Naive thymus-derived CD4-positive, alpha-beta T cell (primary cell): Measurements from ENCODE around the gene MALL. TPM values are rescaled to one million over a fixed set of nuclear protein-coding genes. Genes with fewer than 3 reads are reported as not detected.

Source experiments
- ATAC-seq: fragments of 150-1000 bp; cut with Tn5 transposase; 2 replicates; pipeline ENCODE4 v1.10.0; 2021; ENCODE audit warnings: mild to moderate bottlenecking, moderate library complexity
- CTCF ChIA-PET: fragments of 350-600 bp; sonication (Branson Sonifier 250); formaldehyde crosslinking; loops from one replicate; lab custom pipeline; 2021; ENCODE audit warnings: antibody characterized with exemption; lab: Charles Lee
- POLR2A ChIA-PET: fragments of 350-600 bp; sonication (Branson Sonifier 250); formaldehyde crosslinking; loops from one replicate; lab custom pipeline; 2021; ENCODE audit warnings: antibody characterized with exemption, inconsistent platforms; lab: Charles Lee
- DNase-seq, 9 donors: peaks; one replicate each; pipeline versions ENCODE4 v3.0.0 to v3.0.0-alpha.2; 2020 to 2022; ENCODE audit warnings: mixed read lengths in 1 of 9
- H3K27ac ChIP-seq: one replicate; pipeline ENCODE4 v1.7.0; 2013; ENCODE audit warnings: mild to moderate bottlenecking, low read depth, low read length, moderate library complexity
- H3K27me3 ChIP-seq, 2 donors: one replicate each; pipeline ENCODE4 v1.7.0; 2013; ENCODE audit warnings: low read length in 2 of 2, mild to moderate bottlenecking in 2 of 2, moderate library complexity in 2 of 2; ENCODE audit not compliant: control insufficient read depth in 2 of 2, insufficient read depth in 2 of 2
- H3K36me3 ChIP-seq, 3 experiments: 1 replicate in 2 of 3; 2 replicates in 1 of 3; pipeline ENCODE4 v1.7.0; 2013; ENCODE audit warnings: low read length in 3 of 3, mild to moderate bottlenecking in 3 of 3, moderate library complexity in 1 of 3; ENCODE audit not compliant: insufficient read depth in 3 of 3, control insufficient read depth in 2 of 3
- H3K4me1 ChIP-seq, 2 donors: one replicate each; pipeline ENCODE4 v1.7.0; 2013; ENCODE audit warnings: low read length in 2 of 2, mild to moderate bottlenecking in 2 of 2, moderate library complexity in 1 of 2; ENCODE audit not compliant: control insufficient read depth in 2 of 2, insufficient read depth in 2 of 2
- H3K4me3 ChIP-seq: 2 replicates; pipeline ENCODE4 v1.7.0; 2013; ENCODE audit warnings: mild to moderate bottlenecking, low read length
- H3K9me3 ChIP-seq, 3 experiments: 1 replicate in 2 of 3; 2 replicates in 1 of 3; pipeline ENCODE4 v1.7.0; 2013; ENCODE audit warnings: low read length in 3 of 3; ENCODE audit not compliant: control insufficient read depth in 2 of 3
- H3K27ac Mint-ChIP-seq, 9 donors: one replicate each; pipeline ENCODE4 v1.8.0; 2020 to 2022; ENCODE audit warnings: mixed read lengths in 9 of 9, mild to moderate bottlenecking in 8 of 9, moderate library complexity in 5 of 9, inconsistent platforms in 2 of 9
- H3K27me3 Mint-ChIP-seq, 5 donors: one replicate each; pipeline ENCODE4 v1.8.0; 2021 to 2022; ENCODE audit warnings: mixed read lengths in 5 of 5, mild to moderate bottlenecking in 1 of 5
- H3K36me3 Mint-ChIP-seq, 5 donors: one replicate each; pipeline ENCODE4 v1.8.0; 2020 to 2022; ENCODE audit warnings: mixed read lengths in 5 of 5, mild to moderate bottlenecking in 3 of 5, inconsistent platforms in 1 of 5
- H3K4me1 Mint-ChIP-seq, 7 donors: one replicate each; pipeline ENCODE4 v1.8.0; 2020 to 2022; ENCODE audit warnings: mixed read lengths in 7 of 7, mild to moderate bottlenecking in 3 of 7, inconsistent platforms in 1 of 7
- H3K4me3 Mint-ChIP-seq, 10 donors: one replicate each; pipeline ENCODE4 v1.8.0; 2020 to 2022; ENCODE audit warnings: mild to moderate bottlenecking in 10 of 10, mixed read lengths in 10 of 10, moderate library complexity in 6 of 10, inconsistent platforms in 2 of 10
- H3K9me3 Mint-ChIP-seq, 11 donors: one replicate each; pipeline ENCODE4 v1.8.0; 2020 to 2022; ENCODE audit warnings: mixed read lengths in 11 of 11, mild to moderate bottlenecking in 4 of 11, inconsistent platforms in 1 of 11, moderate library complexity in 1 of 11
- intact Hi-C, 2 donors: fragments of 100-400 bp; cut with micrococcal nuclease; formaldehyde crosslinking; loops; one replicate each; pipeline ENCODE4 v1.15.1; 2023
- polyA plus RNA-seq, 2 donors: library from polyadenylated mRNA; unstranded; fragments of 300-500 nt; fragmentation: Illumina TruSeq; gene quantifications; one replicate each; pipeline ENCODE4 v1.2.3, GENCODE V29; 2021
- total RNA-seq, 6 experiments: library from RNA in 5 of 6; stranded (reverse) in 5 of 6; gene quantifications; 1 replicate in 5 of 6; 2 replicates in 1 of 6; pipeline ENCODE4 v1.2.3 and lab custom pipeline; 2021 to 2026

MALL gene
- total and polyA plus RNA-seq, 7 experiments from 2014 or later, result 0.46 TPM; not detected in 6

- Mint-ChIP-seq H3K36me3 (peaks cover 0 to 15% (median 3%) of the 10 kb centered on the region in 5 donors), H3K27me3 (peaks cover 3 to 15% (median 8%) of the 10 kb centered on the region in 5 donors), H3K27ac (no peak overlapping the region), H3K4me3 (no peak overlapping the region), H3K4me1 (no peaks in the 10 kb centered on the region), H3K9me3 (peaks cover 0 to 32% (median 20%) of the 10 kb centered on the region in 11 donors)
- no peaks in the 10 kb centered on the region for H3K4me1 ChIP-seq
- no peaks in the 10 kb centered on the region for H3K9me3 ChIP-seq
- no peak overlapping the region for H3K4me3 ChIP-seq
- DNase-seq (no peak), ATAC-seq (no peak)
- ChIA-PET POLR2A (no interaction called here), CTCF (no interaction called here)
- H3K27me3 ChIP-seq, result no peaks in the 10 kb centered on the region
- no peaks in the 10 kb centered on the region for H3K36me3 ChIP-seq
- no peak overlapping the region for H3K27ac ChIP-seq
- intact Hi-C loops, result no loop called here
Observed at GRCh38 chr2:110131166-110131565, 15.5 kb upstream of the MALL start.

DNA sequence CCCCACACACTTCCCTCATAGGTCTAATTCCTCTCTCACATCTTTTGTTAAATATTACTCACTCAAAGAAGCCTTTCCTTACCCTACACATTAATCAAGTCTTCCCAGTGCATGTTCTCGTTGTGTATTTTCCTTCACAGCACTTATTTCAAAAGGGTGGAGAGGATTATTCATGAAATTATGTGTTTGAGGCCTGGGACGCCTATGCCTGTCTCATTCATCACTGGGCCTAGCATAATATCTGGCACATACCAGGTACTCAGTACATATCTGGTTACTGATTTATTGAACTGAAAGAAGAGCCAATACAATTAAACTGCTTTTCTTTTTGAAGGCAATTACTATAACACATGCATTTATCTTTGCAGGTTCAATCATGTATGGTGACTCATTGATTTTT, 15.1 kb upstream of the MALL start:
- Histone ChIP-seq H3K36me3 (no peaks in the 10 kb centered on the region), H3K4me1 (no peaks in the 10 kb centered on the region), H3K27ac (no peak overlapping the region), H3K4me3 (no peak overlapping the region), H3K27me3 (no peaks in the 10 kb centered on the region), H3K9me3 (no peaks in the 10 kb centered on the region)
- Mint-ChIP-seq H3K9me3 (peaks cover 0 to 32% (median 20%) of the 10 kb centered on the region in 11 donors), H3K4me3 (no peak overlapping the region), H3K27me3 (peaks cover 6 to 15% (median 8%) of the 10 kb centered on the region in 5 donors), H3K4me1 (no peaks in the 10 kb centered on the region), H3K36me3 (peaks cover 0 to 15% (median 3%) of the 10 kb centered on the region in 5 donors), H3K27ac (no peak overlapping the region)
- ChIA-PET CTCF (no interaction called here), POLR2A (no interaction called here)
- no peak for DNase-seq
- no peak for ATAC-seq
- intact Hi-C loops, result no loop called here

DNA sequence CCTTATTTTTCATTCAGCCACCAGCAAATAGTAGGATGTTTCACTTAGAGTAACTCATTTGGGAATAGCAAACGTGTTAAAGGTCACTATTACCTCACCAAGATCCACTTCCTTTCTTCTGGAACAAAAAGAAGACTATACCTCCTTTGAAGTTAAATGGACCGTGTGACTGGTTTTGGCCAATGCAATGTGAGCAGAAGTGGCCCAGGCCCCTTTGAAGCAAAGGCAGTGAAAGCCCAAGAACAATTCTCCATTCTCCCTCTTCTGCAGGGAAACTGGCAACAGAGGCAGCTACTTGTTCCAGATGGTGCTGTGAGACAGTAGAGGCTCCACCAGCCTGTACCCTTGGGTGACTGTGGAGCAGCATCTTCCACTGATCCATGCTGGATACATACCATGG, 11.3 kb upstream of the MALL start:
- POLR2A ChIA-PET, result no interaction called here

DNA sequence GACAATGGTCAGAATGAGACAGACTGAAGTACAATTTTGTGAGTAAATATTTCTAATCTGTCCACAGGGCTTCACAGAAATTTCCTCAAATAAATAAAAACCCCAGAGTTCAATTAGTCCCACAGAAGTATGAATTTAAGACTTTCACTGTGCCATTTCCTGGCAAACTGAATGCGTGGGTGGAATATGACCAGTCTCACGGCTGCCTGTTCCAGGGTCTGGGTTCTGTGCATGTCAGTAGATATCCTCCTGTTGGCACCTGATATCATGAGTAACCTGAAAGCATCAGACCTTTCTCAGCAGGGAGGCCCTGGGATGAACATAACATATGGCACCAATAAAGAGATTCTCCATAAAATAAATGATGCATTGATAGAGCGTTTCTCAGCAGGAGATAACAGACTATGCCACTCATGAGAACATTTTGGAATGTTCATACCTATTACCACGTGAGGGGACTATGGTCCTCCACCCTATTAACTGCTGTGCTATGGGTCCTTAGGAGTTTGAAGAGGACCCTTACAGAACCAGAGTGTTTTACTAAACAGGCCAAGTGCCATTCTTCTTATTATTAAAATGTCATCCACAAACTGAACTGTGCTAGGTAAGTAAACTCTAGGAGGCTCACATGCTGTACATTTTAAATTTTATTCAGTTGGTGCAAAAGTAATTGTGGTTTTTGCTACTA, 10.6 kb upstream of the MALL start:
- no peak overlapping the region for H3K27ac Mint-ChIP-seq
- ATAC-seq (no peak), DNase-seq (no peak)
- CTCF ChIA-PET, result no interaction called here
- no peaks in the 10 kb centered on the region for H3K4me1 Mint-ChIP-seq
- intact Hi-C loops, result no loop called here
- H3K27me3 ChIP-seq, result no peaks in the 10 kb centered on the region
- H3K9me3 ChIP-seq, result no peaks in the 10 kb centered on the region
- H3K36me3 Mint-ChIP-seq, result no peaks in the 10 kb centered on the region
- H3K9me3 Mint-ChIP-seq, result no peaks in the 10 kb centered on the region
- H3K4me3 Mint-ChIP-seq, result no peak overlapping the region
- POLR2A ChIA-PET, result no interaction called here
- no peaks in the 10 kb centered on the region for H3K36me3 ChIP-seq
- no peak overlapping the region for H3K27ac ChIP-seq
- no peaks in the 10 kb centered on the region for H3K4me1 ChIP-seq
- H3K4me3 ChIP-seq, result no peak overlapping the region
- H3K27me3 Mint-ChIP-seq, result peaks cover 0 to 6% (median 0%) of the 10 kb centered on the region in 5 donors

More for the DNA sequence above, 11.3 kb upstream of the MALL start:
- H3K9me3 Mint-ChIP-seq, result peaks cover 0 to 2% (median 0%) of the 10 kb centered on the region in 11 donors
- no peaks in the 10 kb centered on the region for H3K27me3 ChIP-seq
- no peak for ATAC-seq
- H3K4me1 Mint-ChIP-seq, result no peaks in the 10 kb centered on the region
- H3K27ac Mint-ChIP-seq, result no peak overlapping the region
- H3K27me3 Mint-ChIP-seq, result peaks cover 0 to 6% (median 0%) of the 10 kb centered on the region in 5 donors
- no peaks in the 10 kb centered on the region for H3K36me3 ChIP-seq
- H3K4me3 ChIP-seq, result no peak overlapping the region
- CTCF ChIA-PET, result no interaction called here
- H3K4me3 Mint-ChIP-seq, result no peak overlapping the region
- H3K27ac ChIP-seq, result no peak overlapping the region
- H3K9me3 ChIP-seq, result no peaks in the 10 kb centered on the region
- no peaks in the 10 kb centered on the region for H3K36me3 Mint-ChIP-seq
- no peak for DNase-seq
- no peaks in the 10 kb centered on the region for H3K4me1 ChIP-seq
- intact Hi-C loops, result no loop called here

DNA sequence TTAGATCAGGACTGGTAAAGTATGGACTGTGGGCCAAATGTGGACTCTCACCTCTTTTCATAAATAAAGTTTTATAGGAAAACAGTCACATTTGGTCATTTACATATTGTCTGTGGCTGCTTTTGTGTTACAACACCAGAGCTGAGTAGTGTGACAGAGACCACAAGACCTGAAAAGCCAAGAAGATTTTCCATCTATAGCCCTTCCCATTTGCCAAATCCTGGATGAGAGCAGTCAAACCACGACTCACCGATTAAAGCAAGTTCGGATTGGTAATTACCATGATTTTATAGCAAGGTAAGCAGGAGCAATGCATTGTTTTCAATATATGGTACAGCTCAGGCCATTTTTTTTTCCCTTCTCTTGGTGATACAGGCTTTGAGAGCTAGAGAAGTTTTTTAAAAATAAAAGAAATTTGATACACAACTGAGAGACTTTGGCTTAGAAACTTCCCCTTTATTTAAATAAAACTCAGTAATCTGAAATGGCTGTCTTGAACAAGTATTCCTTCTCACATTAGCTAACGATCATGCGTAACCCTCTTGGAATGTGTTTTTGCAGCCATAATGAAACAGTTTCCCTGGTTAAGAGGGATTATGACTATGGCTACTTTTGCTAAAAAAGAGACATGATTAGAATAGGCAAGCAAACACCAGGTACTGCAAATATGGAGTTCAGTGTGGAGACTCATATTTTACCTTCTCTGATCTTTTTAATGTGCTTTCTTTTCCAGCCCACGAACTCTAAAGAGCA, 9.5 kb upstream of the MALL start:
- H3K9me3 Mint-ChIP-seq, result no peaks in the 10 kb centered on the region
- ATAC-seq (no peak), DNase-seq (no peak)
- H3K4me3 Mint-ChIP-seq, result no peak overlapping the region
- H3K36me3 ChIP-seq, result no peaks in the 10 kb centered on the region
- H3K27ac ChIP-seq, result no peak overlapping the region
- H3K4me1 ChIP-seq, result no peaks in the 10 kb centered on the region
- H3K4me1 Mint-ChIP-seq, result peaks cover 0 to 4% (median 0%) of the 10 kb centered on the region in 7 donors
- H3K4me3 ChIP-seq, result no peak overlapping the region
- intact Hi-C loops, result no loop called here
- no peaks in the 10 kb centered on the region for H3K36me3 Mint-ChIP-seq
- POLR2A ChIA-PET, result no interaction called here
- peaks cover 0 to 6% (median 0%) of the 10 kb centered on the region in 5 donors for H3K27me3 Mint-ChIP-seq
- H3K27me3 ChIP-seq, result no peaks in the 10 kb centered on the region
- CTCF ChIA-PET, result no interaction called here
- no peaks in the 10 kb centered on the region for H3K9me3 ChIP-seq
- no peak overlapping the region for H3K27ac Mint-ChIP-seq

GRCh38 chr2:110124038-110124825, 8.6 kb upstream of the MALL start:
- Mint-ChIP-seq H3K4me3 (no peak overlapping the region), H3K27ac (no peak overlapping the region), H3K27me3 (peaks cover 0 to 13% (median 4%) of the 10 kb centered on the region in 5 donors), H3K4me1 (peaks cover 0 to 8% (median 0%) of the 10 kb centered on the region in 7 donors), H3K9me3 (no peaks in the 10 kb centered on the region), H3K36me3 (no peaks in the 10 kb centered on the region)
- Histone ChIP-seq H3K4me3 (no peak overlapping the region), H3K4me1 (no peaks in the 10 kb centered on the region), H3K9me3 (no peaks in the 10 kb centered on the region), H3K27me3 (no peaks in the 10 kb centered on the region), H3K27ac (no peak overlapping the region), H3K36me3 (no peaks in the 10 kb centered on the region)
- POLR2A ChIA-PET, result no interaction called here
- intact Hi-C loops, result no loop called here
- DNase-seq, result no peak
- CTCF ChIA-PET, result no interaction called here
- ATAC-seq, result no peak
